Measurements from ENCODE around the gene CHPT1. TPM values are rescaled to one million over a fixed set of nuclear protein-coding genes. Genes with fewer than 3 reads are reported as not detected.

The CHPT1 gene
- total RNA-seq, 1 donor from 2014 or later, result 56.6 TPM

- intact Hi-C loops (cut with DNase I), result no loop called here
- H3K36me3 ChIP-seq, result no peaks in the 10 kb centered on the region
- no peaks in the 10 kb centered on the region for H3K9me3 ChIP-seq
- TF ChIP-seq CTCF (IDR thresholded peaks at IDR 0.05), result no peak
- H3K27ac ChIP-seq, result no peak overlapping the region
- no peak for DNase-seq (ENCODE audit: low spot score in 2 of 2)
- no peak overlapping the region for H3K4me3 ChIP-seq
- no peaks in the 10 kb centered on the region for H3K27me3 ChIP-seq
- peaks cover 3 to 16% of the 10 kb centered on the region in 2 donors for H3K4me1 ChIP-seq
Measured at GRCh38 chr12:101703487-101703886, 6.0 kb downstream of the CHPT1 start.

- H3K27ac ChIP-seq, result no peak overlapping the region
- no peaks in the 10 kb centered on the region for H3K36me3 ChIP-seq
- peaks cover 0 to 1% of the 10 kb centered on the region in 2 donors for H3K4me1 ChIP-seq
- H3K4me3 ChIP-seq, result no peak overlapping the region
- intact Hi-C loops (cut with DNase I), result no loop called here
- TF ChIP-seq CTCF (IDR thresholded peaks at IDR 0.05), result no peak
- H3K27me3 ChIP-seq, result no peaks in the 10 kb centered on the region
- no peaks in the 10 kb centered on the region for H3K9me3 ChIP-seq
- no peak for DNase-seq (ENCODE audit: low spot score in 2 of 2)
Measured at GRCh38 chr12:101706403-101706802, 9.0 kb downstream of the CHPT1 start.

GRCh38 chr12:101707131-101707782 is 9.8 kb downstream of the CHPT1 start:
- no peak for DNase-seq (ENCODE audit: low spot score in 2 of 2)
- intact Hi-C loops (cut with DNase I), result no loop called here
- H3K36me3 ChIP-seq, result no peaks in the 10 kb centered on the region
- no peak overlapping the region for H3K4me3 ChIP-seq
- H3K27me3 ChIP-seq, result no peaks in the 10 kb centered on the region
- no peak for TF ChIP-seq CTCF (IDR thresholded peaks at IDR 0.05)
- no peaks in the 10 kb centered on the region for H3K9me3 ChIP-seq
- H3K27ac ChIP-seq, result no peak overlapping the region
- H3K4me1 ChIP-seq, result no peaks in the 10 kb centered on the region

GRCh38 chr12:101710288-101710687 is 12.8 kb downstream of the CHPT1 start:
- peaks cover 0 to 3% of the 10 kb centered on the region in 2 donors for H3K36me3 ChIP-seq
- no peak overlapping the region for H3K4me3 ChIP-seq
- no peak overlapping the region for H3K27ac ChIP-seq
- H3K4me1 ChIP-seq, result peaks cover 0 to 3% of the 10 kb centered on the region in 2 donors
- no peaks in the 10 kb centered on the region for H3K9me3 ChIP-seq
- DNase-seq (ENCODE audit: low spot score in 2 of 2), result no peak
- TF ChIP-seq CTCF (IDR thresholded peaks at IDR 0.05), result no peak
- no peaks in the 10 kb centered on the region for H3K27me3 ChIP-seq
- intact Hi-C loops (cut with DNase I), result no loop called here

GRCh38 chr12:101713059-101713682 is 15.7 kb downstream of the CHPT1 start:
- DNase-seq (ENCODE audit: low spot score in 2 of 2), result no peak
- Histone ChIP-seq H3K27me3 (no peaks in the 10 kb centered on the region), H3K9me3 (no peaks in the 10 kb centered on the region), H3K27ac (no peak overlapping the region), H3K4me3 (no peak overlapping the region), H3K4me1 (peaks cover 0 to 3% of the 10 kb centered on the region in 2 donors), H3K36me3 (peaks cover 0 to 10% of the 10 kb centered on the region in 2 donors)
- intact Hi-C loops (cut with DNase I), result no loop called here
- TF ChIP-seq CTCF (IDR thresholded peaks at IDR 0.05), result no peak
